HCT116 (cell line): Measurements from ENCODE around the gene IL23A. TPM values are rescaled to one million over a fixed set of nuclear protein-coding genes. Genes with fewer than 3 reads are reported as not detected.

Experiments
- ATAC-seq: fragments of 200-7000 bp; cut with Tn5 transposase; 2 replicates; pipeline ENCODE4 v1.9.1; 2020; ENCODE audit warnings: mild to moderate bottlenecking, moderate library complexity
- BruUV-seq: library from RNA; stranded (reverse); fragments of 400-500 nt; replicated peaks from 2 replicates; lab custom pipeline; 2021; lab: Mats Ljungman, UMichigan
- CTCF ChIA-PET: fragments of 300-600 bp; sonication (Branson Sonifier 250); formaldehyde crosslinking; loops from one replicate; lab custom pipeline; 2021; ENCODE audit warnings: antibody characterized with exemption; lab: Charles Lee
- POLR2A ChIA-PET: fragments of 300-600, 350-600 bp; sonication (Branson Sonifier 250); formaldehyde crosslinking; loops from one replicate; lab custom pipeline; 2021; ENCODE audit warnings: antibody characterized with exemption; lab: Charles Lee
- RAD21 ChIA-PET, 2 experiments: fragments of 300-600 bp; sonication (Branson Sonifier 250); formaldehyde crosslinking; loops; one replicate each; lab custom pipeline; 2023; ENCODE audit warnings: low total read pairs in 2 of 2; ENCODE audit not compliant: uncharacterized antibody in 2 of 2, unreplicated experiment in 2 of 2, low non-redundant PET in 1 of 2; lab: Charles Lee
- DNase-seq: peaks from one replicate; pipeline ENCODE4 v3.0.0-alpha.2; 2010; ENCODE audit warnings: low read depth, low spot score
- H2AFZ ChIP-seq: fragments of 200-600 bp; shearing (Covaris generic), sonication (generic); 2 replicates; pipeline ENCODE4 v1.6.1; 2017; ENCODE audit warnings: low read depth, mixed run types, mixed read lengths, antibody characterized with exemption, low read length; ENCODE audit not compliant: poor library complexity, severe bottlenecking
- H3K27ac ChIP-seq: 2 replicates; pipeline ENCODE4 v1.5.1; 2012; ENCODE audit warnings: low read depth, low read length
- H3K27me3 ChIP-seq: fragments of 200-600 bp; sonication (generic); 2 replicates; pipeline ENCODE4 v1.6.1; 2016; ENCODE audit warnings: mixed run types, low read length, mixed read lengths; ENCODE audit not compliant: insufficient read depth
- H3K36me3 ChIP-seq, 2 experiments: fragments of 200-500 bp in 1 of 2; fragments of 200-600 bp in 1 of 2; sonication (Bioruptor generic) in 1 of 2; sonication (generic) in 1 of 2; 2 replicates each; pipeline versions ENCODE4 v1.5.1 to v1.6.1; 2014 to 2016; ENCODE audit warnings: low read length in 2 of 2, inconsistent platforms in 1 of 2, mixed read lengths in 1 of 2, mixed run types in 1 of 2; ENCODE audit not compliant: insufficient read depth in 2 of 2, control insufficient read depth in 1 of 2
- H3K4me1 ChIP-seq, 2 experiments: fragments of 200-600 bp in 1 of 2; sonication (generic) in 1 of 2; 2 replicates each; pipeline versions ENCODE4 v1.5.1 to v1.6.1; 2012 to 2017; ENCODE audit warnings: low read length in 2 of 2, inconsistent platforms in 1 of 2, mild to moderate bottlenecking in 1 of 2, mixed read lengths in 1 of 2, mixed run types in 1 of 2, moderate library complexity in 1 of 2; ENCODE audit not compliant: insufficient read depth in 2 of 2, control insufficient read depth in 1 of 2
- H3K4me2 ChIP-seq: fragments of 200-600 bp; sonication (generic); 2 replicates; pipeline ENCODE4 v1.6.1; 2017; ENCODE audit warnings: mixed run types, low read length, mixed read lengths
- H3K4me3 ChIP-seq, 2 experiments: fragments of 200-600 bp in 1 of 2; sonication (generic) in 1 of 2; replicated peaks in 1 of 2; 2 replicates each; pipeline ENCODE4 v1.5.1; 2011 to 2016; ENCODE audit warnings: low read length in 2 of 2, control low read depth in 1 of 2, low read depth in 1 of 2, mild to moderate bottlenecking in 1 of 2, mixed read lengths in 1 of 2, mixed run types in 1 of 2
- H3K79me2 ChIP-seq: fragments of 200-600 bp; sonication (generic); 2 replicates; pipeline ENCODE4 v1.6.1; 2017; ENCODE audit warnings: mild to moderate bottlenecking, mixed run types, low read length, moderate library complexity, mixed read lengths; ENCODE audit not compliant: insufficient read depth
- H3K9ac ChIP-seq: fragments of 200-600 bp; sonication (generic); 2 replicates; pipeline ENCODE4 v1.6.1; 2016; ENCODE audit warnings: low read length, mixed read lengths
- H3K9me2 ChIP-seq: fragments of 200-600 bp; sonication (generic), shearing (Covaris generic); 2 replicates; pipeline ENCODE4 v1.6.1; 2017; ENCODE audit warnings: mixed run types, mild to moderate bottlenecking, moderate library complexity; ENCODE audit not compliant: insufficient read depth
- H3K9me3 ChIP-seq, 2 experiments: fragments of 200-500 bp in 1 of 2; fragments of 200-600 bp in 1 of 2; sonication (Bioruptor generic) in 1 of 2; sonication (generic) in 1 of 2; 2 replicates each; pipeline ENCODE4 v1.6.1; 2014 to 2017; ENCODE audit warnings: low read length in 2 of 2, mixed read lengths in 2 of 2, inconsistent platforms in 1 of 2, low read depth in 1 of 2, mild to moderate bottlenecking in 1 of 2, mixed run types in 1 of 2, moderate library complexity in 1 of 2; ENCODE audit not compliant: control insufficient read depth in 1 of 2, insufficient read depth in 1 of 2
- H4K20me1 ChIP-seq: fragments of 200-600 bp; sonication (generic), shearing (Covaris generic); 2 replicates; pipeline ENCODE4 v1.6.1; 2017; ENCODE audit warnings: mixed run types, mild to moderate bottlenecking, moderate library complexity; ENCODE audit not compliant: insufficient read depth
- CBX3 ChIP-seq: IDR thresholded peaks from 2 replicates; pipeline ENCODE4 v1.6.1; 2012; ENCODE audit warnings: low read depth
- CEBPB ChIP-seq: IDR thresholded peaks from 2 replicates; pipeline ENCODE4 v1.6.1; 2012; ENCODE audit warnings: low read depth
- CTCF ChIP-seq, 3 experiments: fragments of 200-600 bp in 1 of 3; sonication (generic) in 1 of 3; IDR thresholded peaks in 2 of 3; conservative IDR thresholded peaks in 1 of 3; 2 replicates each; pipeline ENCODE4 v1.5.1; 2012 to 2017; ENCODE audit warnings: low read depth in 2 of 3, low read length in 2 of 3, antibody characterized with exemption in 1 of 3, borderline replicate concordance in 1 of 3, control low read depth in 1 of 3, mild to moderate bottlenecking in 1 of 3, mixed read lengths in 1 of 3, mixed run types in 1 of 3, moderate library complexity in 1 of 3; ENCODE audit not compliant: insufficient read depth in 1 of 3
- EGR1 ChIP-seq: IDR thresholded peaks from 2 replicates; pipeline ENCODE4 v1.6.1; 2012; ENCODE audit warnings: low read depth
- EZH2 ChIP-seq: fragments of 200-600 bp; sonication (generic); IDR thresholded peaks from 2 replicates; pipeline ENCODE4 v1.6.1; 2017; ENCODE audit warnings: antibody characterized with exemption, mixed run types
- EZH2phosphoT487 ChIP-seq: fragments of 200-600 bp; IDR thresholded peaks from 2 replicates; pipeline ENCODE4 v1.6.1; 2018; ENCODE audit warnings: antibody characterized with exemption, borderline replicate concordance
- FOSL1 ChIP-seq: IDR thresholded peaks from 2 replicates; pipeline ENCODE4 v1.6.1; 2012; ENCODE audit warnings: low read depth
- JUND ChIP-seq: IDR thresholded peaks from 2 replicates; pipeline ENCODE4 v1.6.1; 2012
- POLR2AphosphoS5 ChIP-seq: IDR thresholded peaks from 2 replicates; pipeline ENCODE4 v1.6.1; 2011; ENCODE audit warnings: mild to moderate bottlenecking, low read depth, low read length, moderate library complexity
- RAD21 ChIP-seq: IDR thresholded peaks from 2 replicates; pipeline ENCODE4 v1.6.1; 2012; ENCODE audit warnings: low read depth, mild to moderate bottlenecking
- SIN3A ChIP-seq: IDR thresholded peaks from 2 replicates; pipeline ENCODE4 v1.6.1; 2012; ENCODE audit warnings: low read depth
- SP1 ChIP-seq: IDR thresholded peaks from 2 replicates; pipeline ENCODE4 v1.6.1; 2012; ENCODE audit warnings: low read depth
- SRF ChIP-seq: IDR thresholded peaks from 2 replicates; pipeline ENCODE4 v1.6.1; 2012; ENCODE audit warnings: low read depth
- TCF7L2 ChIP-seq: IDR thresholded peaks from 2 replicates; pipeline ENCODE4 v1.7.0; 2011; ENCODE audit warnings: borderline replicate concordance, inconsistent platforms; ENCODE audit not compliant: insufficient read depth, insufficient read length; ENCODE audit errors: extremely low read depth
- YY1 ChIP-seq: IDR thresholded peaks from 2 replicates; pipeline ENCODE4 v1.6.1; 2011; ENCODE audit warnings: low read length, low read depth, moderate library complexity, mild to moderate bottlenecking; ENCODE audit not compliant: insufficient replicate concordance; ENCODE audit errors: extremely low read depth
- ZBTB33 ChIP-seq: IDR thresholded peaks from 2 replicates; pipeline ENCODE4 v1.6.1; 2011; ENCODE audit warnings: mild to moderate bottlenecking, low read length, moderate library complexity; ENCODE audit not compliant: insufficient replicate concordance; ENCODE audit errors: extremely low read depth
- ZFX ChIP-seq: fragments of 450-650 bp; IDR thresholded peaks from 2 replicates; pipeline ENCODE4 v1.6.1; 2017
- intact Hi-C: fragments of 100-400 bp; cut with micrococcal nuclease; formaldehyde crosslinking; loops from 2 replicates; pipeline ENCODE4 v1.10.0; 2022
- total RNA-seq: library from RNA; stranded (reverse); gene quantifications from one replicate; pipeline ENCODE4 v1.2.1, GENCODE V29; 2021; ENCODE audit not compliant: unreplicated experiment
- TF ChIP-seq, protein P1 (sequence below): IDR thresholded peaks from 2 replicates; pipeline ENCODE4 v1.6.1; 2012
- TF ChIP-seq, protein P2 (sequence below): IDR thresholded peaks from 2 replicates; pipeline ENCODE4 v1.6.1; 2012; ENCODE audit warnings: low read depth
- TF ChIP-seq, protein P3 (sequence below): IDR thresholded peaks from 2 replicates; pipeline ENCODE4 v1.6.1; 2012

Gene IL23A
- total RNA-seq, 1 experiment from 2014 or later, result 0.59 TPM

GRCh38 chr12:56307221-56307965 is 31.3 kb upstream of the IL23A start:
- H4K20me1 ChIP-seq, result no peaks in the 10 kb centered on the region
- ChIA-PET RAD21 (no interaction called here), POLR2A (no interaction called here), CTCF (interaction anchor here (1.2 kb wide), 1 partner anchor 157 kb away, joined by 3 read pairs; no protein-coding TSS in a partner anchor)
- no peaks in the 10 kb centered on the region for H3K27me3 ChIP-seq
- no TSS peak for BruUV-seq
- DNase-seq, result no peak
- no peak for ATAC-seq
- H3K4me1 ChIP-seq, result peaks cover 5 to 6% of the 10 kb centered on the region in 2 experiments; a peak in 2 of 4 replicates
- no peaks in the 10 kb centered on the region for H3K9me3 ChIP-seq
- TF ChIP-seq FOSL1 (no peak), EZH2 (no peak), EZH2phosphoT487 (no peak), ZBTB33 (no peak), SIN3A (no peak), JUND (no peak), EGR1 (no peak), RAD21 (no peak), YY1 (no peak), SRF (no peak), POLR2AphosphoS5 (no peak), CEBPB (no peak), CBX3 (no peak), TCF7L2 (no peak), ZFX (no peak), SP1 (no peak), CTCF (IDR thresholded peaks at IDR 0.05 in 2 of 3, conservative IDR thresholded peaks at IDR 0.05 in 1 of 3; ENCODE audit: borderline replicate concordance in 1 of 3, insufficient read depth in 1 of 3, low read depth in 2 of 3, low read length in 2 of 3) (no peak)
- TF ChIP-seq, protein P1, sequence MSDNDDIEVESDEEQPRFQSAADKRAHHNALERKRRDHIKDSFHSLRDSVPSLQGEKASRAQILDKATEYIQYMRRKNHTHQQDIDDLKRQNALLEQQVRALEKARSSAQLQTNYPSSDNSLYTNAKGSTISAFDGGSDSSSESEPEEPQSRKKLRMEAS, result no peak
- TF ChIP-seq, protein P2, sequence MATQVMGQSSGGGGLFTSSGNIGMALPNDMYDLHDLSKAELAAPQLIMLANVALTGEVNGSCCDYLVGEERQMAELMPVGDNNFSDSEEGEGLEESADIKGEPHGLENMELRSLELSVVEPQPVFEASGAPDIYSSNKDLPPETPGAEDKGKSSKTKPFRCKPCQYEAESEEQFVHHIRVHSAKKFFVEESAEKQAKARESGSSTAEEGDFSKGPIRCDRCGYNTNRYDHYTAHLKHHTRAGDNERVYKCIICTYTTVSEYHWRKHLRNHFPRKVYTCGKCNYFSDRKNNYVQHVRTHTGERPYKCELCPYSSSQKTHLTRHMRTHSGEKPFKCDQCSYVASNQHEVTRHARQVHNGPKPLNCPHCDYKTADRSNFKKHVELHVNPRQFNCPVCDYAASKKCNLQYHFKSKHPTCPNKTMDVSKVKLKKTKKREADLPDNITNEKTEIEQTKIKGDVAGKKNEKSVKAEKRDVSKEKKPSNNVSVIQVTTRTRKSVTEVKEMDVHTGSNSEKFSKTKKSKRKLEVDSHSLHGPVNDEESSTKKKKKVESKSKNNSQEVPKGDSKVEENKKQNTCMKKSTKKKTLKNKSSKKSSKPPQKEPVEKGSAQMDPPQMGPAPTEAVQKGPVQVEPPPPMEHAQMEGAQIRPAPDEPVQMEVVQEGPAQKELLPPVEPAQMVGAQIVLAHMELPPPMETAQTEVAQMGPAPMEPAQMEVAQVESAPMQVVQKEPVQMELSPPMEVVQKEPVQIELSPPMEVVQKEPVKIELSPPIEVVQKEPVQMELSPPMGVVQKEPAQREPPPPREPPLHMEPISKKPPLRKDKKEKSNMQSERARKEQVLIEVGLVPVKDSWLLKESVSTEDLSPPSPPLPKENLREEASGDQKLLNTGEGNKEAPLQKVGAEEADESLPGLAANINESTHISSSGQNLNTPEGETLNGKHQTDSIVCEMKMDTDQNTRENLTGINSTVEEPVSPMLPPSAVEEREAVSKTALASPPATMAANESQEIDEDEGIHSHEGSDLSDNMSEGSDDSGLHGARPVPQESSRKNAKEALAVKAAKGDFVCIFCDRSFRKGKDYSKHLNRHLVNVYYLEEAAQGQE, result no peak
- TF ChIP-seq, protein P3, sequence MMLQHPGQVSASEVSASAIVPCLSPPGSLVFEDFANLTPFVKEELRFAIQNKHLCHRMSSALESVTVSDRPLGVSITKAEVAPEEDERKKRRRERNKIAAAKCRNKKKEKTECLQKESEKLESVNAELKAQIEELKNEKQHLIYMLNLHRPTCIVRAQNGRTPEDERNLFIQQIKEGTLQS, result no peak
- intact Hi-C loops, result no loop called here
- H3K9ac ChIP-seq, result no peak overlapping the region
- no peak overlapping the region for H3K4me2 ChIP-seq
- H3K27ac ChIP-seq, result no peak overlapping the region
- peaks cover 20 to 21% of the 10 kb centered on the region in 2 experiments; a peak in 3 of 4 replicates for H3K36me3 ChIP-seq
- H3K4me3 ChIP-seq, result no peak overlapping the region
- 0 out of 2 replicates have a peak, but pooled peaks cover 7% of the 10 kb centered on the region for H3K79me2 ChIP-seq
- no peak overlapping the region for H2AFZ ChIP-seq
- no peaks in the 10 kb centered on the region for H3K9me2 ChIP-seq
